Progenitor cell of endocrine pancreas (in vitro differentiated cells): ENCODE results near the gene EEF2KMT. TPM values are rescaled to one million over a fixed set of nuclear protein-coding genes. Genes with fewer than 3 reads are reported as not detected.
A peak's percentile ranks its signal among the peaks of the same experiment; 100 is the strongest.
"Not testable (repeated sequence)": the region's sequence is repeated elsewhere in the genome, so short reads cannot be mapped to it uniquely, and the experiment has no call there.

Source experiments
- DNase-seq: peaks from one replicate; pipeline ENCODE4 v3.0.0; 2021; ENCODE audit warnings: low spot score; ENCODE audit not compliant: unreplicated experiment
- H3K27ac Mint-ChIP-seq: 2 replicates; pipeline ENCODE4 v1.8.0; 2021; ENCODE audit warnings: mild to moderate bottlenecking, moderate library complexity, mixed read lengths
- H3K27me3 Mint-ChIP-seq: 2 replicates; pipeline ENCODE4 v1.8.0; 2021; ENCODE audit warnings: mixed read lengths
- H3K36me3 Mint-ChIP-seq: 2 replicates; pipeline ENCODE4 v1.8.0; 2022; ENCODE audit warnings: mixed read lengths; ENCODE audit not compliant: insufficient read depth
- H3K4me1 Mint-ChIP-seq: 2 replicates; pipeline ENCODE4 v1.8.0; 2021; ENCODE audit warnings: low read depth, mixed read lengths
- H3K4me3 Mint-ChIP-seq: 2 replicates; pipeline ENCODE4 v1.8.0; 2021; ENCODE audit warnings: low read depth, mild to moderate bottlenecking, moderate library complexity, mixed read lengths
- H3K9me3 Mint-ChIP-seq: 2 replicates; pipeline ENCODE4 v1.8.0; 2021; ENCODE audit warnings: low read depth, mixed read lengths
- CTCF ChIP-seq: fragments of 200-600 bp; sonication (generic); IDR thresholded peaks from one replicate; pipeline ENCODE4 v1.5.0; 2021; ENCODE audit warnings: antibody characterized with exemption, mild to moderate bottlenecking; ENCODE audit not compliant: unreplicated experiment
- total RNA-seq: library from RNA; stranded (reverse); gene quantifications from 2 replicates; pipeline ENCODE4 v1.2.1, GENCODE V29; 2021

EEF2KMT gene
- total RNA-seq, 1 donor from 2014 or later, result 11.2 TPM

- not testable (repeated sequence) for DNase-seq, H3K4me1 Mint-ChIP-seq, H3K27me3 Mint-ChIP-seq, H3K36me3 Mint-ChIP-seq, H3K27ac Mint-ChIP-seq, H3K4me3 Mint-ChIP-seq, H3K9me3 Mint-ChIP-seq
Observed at GRCh38 chr16:5090592-5090991, 7.0 kb downstream of the EEF2KMT start.

GRCh38 chr16:5089911-5090555 is 7.6 kb downstream of the EEF2KMT start:
- H3K27me3 Mint-ChIP-seq, H3K9me3 Mint-ChIP-seq, H3K4me3 Mint-ChIP-seq, DNase-seq, H3K4me1 Mint-ChIP-seq, H3K27ac Mint-ChIP-seq: not testable (repeated sequence)
- peaks cover 11% of the 10 kb centered on the region for H3K36me3 Mint-ChIP-seq

DNA sequence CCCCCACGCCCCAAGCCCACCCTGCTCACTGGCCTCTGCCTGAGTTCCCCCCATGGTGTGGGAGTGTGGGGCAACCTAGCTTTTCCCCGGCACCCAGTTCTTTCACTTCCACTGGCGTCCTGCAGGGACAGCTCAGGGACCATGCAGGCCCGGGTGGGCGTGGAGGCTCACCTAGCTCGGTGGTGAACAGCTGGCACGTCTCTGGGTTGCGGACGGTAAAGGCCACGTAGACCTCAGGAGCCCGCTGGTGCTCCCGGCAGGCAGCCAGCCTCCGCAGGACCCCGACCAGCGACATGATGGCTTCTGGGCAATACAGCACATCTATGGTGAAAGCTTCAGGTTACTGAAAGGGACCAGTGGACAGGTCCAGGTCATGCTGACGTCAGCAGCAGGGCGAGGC is 8.7 kb downstream of the EEF2KMT start:
- H3K4me1 Mint-ChIP-seq, H3K27me3 Mint-ChIP-seq, H3K4me3 Mint-ChIP-seq, DNase-seq, H3K27ac Mint-ChIP-seq, H3K9me3 Mint-ChIP-seq: not testable (repeated sequence)
- peaks cover 13% of the 10 kb centered on the region for H3K36me3 Mint-ChIP-seq

GRCh38 chr16:5088086-5088790 is 9.4 kb downstream of the EEF2KMT start:
- not testable (repeated sequence) for H3K27me3 Mint-ChIP-seq, H3K9me3 Mint-ChIP-seq, DNase-seq, H3K4me3 Mint-ChIP-seq, H3K27ac Mint-ChIP-seq, H3K4me1 Mint-ChIP-seq
- peaks cover 13% of the 10 kb centered on the region for H3K36me3 Mint-ChIP-seq

GRCh38 chr16:5085716-5086115 is 11.9 kb downstream of the EEF2KMT start:
- not testable (repeated sequence) for H3K27ac Mint-ChIP-seq, DNase-seq, H3K27me3 Mint-ChIP-seq, H3K9me3 Mint-ChIP-seq, H3K4me3 Mint-ChIP-seq, H3K4me1 Mint-ChIP-seq
- peaks cover 10% of the 10 kb centered on the region for H3K36me3 Mint-ChIP-seq

DNA sequence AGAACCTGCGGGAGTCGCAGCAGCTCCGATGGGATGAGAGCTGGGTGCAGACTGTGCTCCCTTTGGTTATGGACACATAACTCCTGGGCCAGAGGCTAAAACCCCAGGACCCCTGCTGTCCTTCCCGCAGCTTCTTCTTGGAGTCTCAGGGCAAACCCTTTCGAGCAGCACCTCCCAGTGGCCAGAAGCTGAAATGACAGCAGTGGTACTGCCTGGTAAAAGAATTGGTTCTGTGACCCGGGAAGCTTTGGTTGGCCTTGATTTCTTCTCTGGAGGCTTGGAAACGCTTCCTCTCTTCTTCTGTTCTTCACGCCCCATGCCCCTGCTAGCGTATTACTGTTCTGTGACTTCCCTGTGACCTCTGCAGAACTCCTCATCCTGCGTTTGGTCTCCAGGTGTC is 12.8 kb downstream of the EEF2KMT start:
- peak overlapping the region; percentile 45 for H3K27ac Mint-ChIP-seq
- H3K36me3 Mint-ChIP-seq, H3K9me3 Mint-ChIP-seq, H3K27me3 Mint-ChIP-seq, H3K4me1 Mint-ChIP-seq, H3K4me3 Mint-ChIP-seq: not testable (repeated sequence)
- peak; percentile 45 for DNase-seq
- peak; percentile 71 for TF ChIP-seq CTCF

- H3K4me3 Mint-ChIP-seq, H3K27ac Mint-ChIP-seq, H3K27me3 Mint-ChIP-seq, H3K4me1 Mint-ChIP-seq, DNase-seq, H3K9me3 Mint-ChIP-seq: not testable (repeated sequence)
- H3K36me3 Mint-ChIP-seq, result peaks cover 11% of the 10 kb centered on the region
Observed at GRCh38 chr16:5084099-5084731, 13.4 kb downstream of the EEF2KMT start.

- H3K36me3 Mint-ChIP-seq, H3K27ac Mint-ChIP-seq, H3K27me3 Mint-ChIP-seq: not testable (repeated sequence)
Observed at GRCh38 chr16:5083646-5084045, 13.9 kb downstream of the EEF2KMT start.

DNA sequence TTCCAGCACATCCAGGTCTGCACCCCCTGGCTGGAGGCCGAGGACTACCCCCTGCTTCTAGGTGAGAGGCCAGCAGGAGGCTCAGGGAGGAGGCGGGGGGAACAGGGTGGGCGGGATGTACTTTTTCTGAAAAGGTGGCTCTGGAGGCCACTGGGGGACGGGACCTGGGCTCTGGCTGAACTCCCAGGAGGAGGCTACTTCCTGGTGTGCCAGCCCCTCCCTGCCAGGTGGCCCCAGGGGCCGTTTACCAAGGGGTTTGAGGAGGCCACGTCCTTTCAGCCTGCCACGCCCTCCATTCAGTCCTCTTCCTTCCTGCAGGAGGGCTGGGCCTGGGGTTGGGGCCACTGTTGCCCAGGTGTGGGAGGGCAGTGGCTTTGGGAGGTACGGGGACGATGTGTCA is 16.6 kb downstream of the EEF2KMT start:
- H3K27ac Mint-ChIP-seq, result peak overlapping the region; percentile 49

More at GRCh38 chr16:5083646-5084045, 13.9 kb downstream of the EEF2KMT start:
- not testable (repeated sequence) for H3K9me3 Mint-ChIP-seq, H3K4me1 Mint-ChIP-seq, H3K4me3 Mint-ChIP-seq, DNase-seq

DNA sequence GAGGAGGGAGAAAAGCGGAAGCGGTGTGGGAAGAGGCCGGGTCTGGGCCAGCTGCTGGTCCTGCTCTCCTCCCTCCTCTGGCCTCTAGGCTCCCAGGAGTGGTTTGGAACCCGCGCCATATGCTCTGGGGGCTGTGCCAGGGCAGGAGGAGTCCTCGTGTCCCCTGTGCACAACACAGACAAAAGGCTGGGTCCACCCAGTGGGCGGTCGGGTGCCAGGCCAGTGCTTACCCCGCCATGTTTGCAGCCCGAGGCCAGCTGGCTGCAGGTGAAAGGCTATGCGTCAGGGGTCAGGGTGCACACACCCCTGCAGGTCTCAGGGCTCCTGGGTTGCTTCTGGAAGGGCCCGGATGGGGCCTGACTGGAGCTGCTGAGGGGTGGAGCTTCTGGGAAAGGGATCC is 17.1 kb downstream of the EEF2KMT start:
- not testable (repeated sequence) for H3K4me1 Mint-ChIP-seq, DNase-seq, H3K27ac Mint-ChIP-seq, H3K36me3 Mint-ChIP-seq, H3K27me3 Mint-ChIP-seq, H3K4me3 Mint-ChIP-seq, H3K9me3 Mint-ChIP-seq

More for the DNA sequence above, 16.6 kb downstream of the EEF2KMT start:
- H3K36me3 Mint-ChIP-seq, H3K9me3 Mint-ChIP-seq, DNase-seq, H3K27me3 Mint-ChIP-seq, H3K4me3 Mint-ChIP-seq, H3K4me1 Mint-ChIP-seq: not testable (repeated sequence)
